A549 (cell line): ENCODE measurements around the gene CFAP70. TPM values are rescaled to one million over a fixed set of nuclear protein-coding genes. Genes with fewer than 3 reads are reported as not detected.
A peak's percentile ranks its signal among the peaks of the same experiment; 100 is the strongest.
"Not testable (repeated sequence)": the region's sequence is repeated elsewhere in the genome, so short reads cannot be mapped to it uniquely, and the experiment has no call there.

Experiments
- ATAC-seq, 2 experiments: fragments of 200-7000 bp in 1 of 2; fragments of >200 bp in 1 of 2; cut with Nextera tagmentation in 1 of 2; cut with Tn5 transposase in 1 of 2; 3 replicates each; pipeline versions ENCODE4 v1.8.0 to v1.9.1; 2018 to 2020; ENCODE audit warnings: mild to moderate bottlenecking in 1 of 2, moderate library complexity in 1 of 2
- CTCF ChIA-PET: fragments of 300-600 bp; sonication (Branson Sonifier 250); formaldehyde crosslinking; extraction: SDS; loops from one replicate; lab custom pipeline; 2021; ENCODE audit warnings: antibody characterized with exemption, inconsistent platforms; lab: Yijun Ruan, JAX
- POLR2A ChIA-PET: fragments of 350-600 bp; formaldehyde crosslinking; extraction: SDS; loops from one replicate; lab custom pipeline; 2021; ENCODE audit warnings: antibody characterized with exemption, inconsistent platforms; lab: Yijun Ruan, JAX
- DNase-seq, 2 experiments: peaks; one replicate each; pipeline versions ENCODE4 v3.0.0 to v3.0.0-alpha.2; 2011 to 2016; ENCODE audit warnings: low read depth in 1 of 2, low spot score in 1 of 2
- FAIRE-seq: peaks from 2 replicates; lab custom pipeline; 2011; peaks lifted over from hg19 to GRCh38; lab: Jason Lieb, UNC
- H3K27ac ChIP-seq, 2 experiments: fragments of >200 bp; sonication (Bioruptor Twin); formaldehyde crosslinking; 3 replicates each; pipeline ENCODE4 v1.5.1; 2016 to 2017
- H3K4me1 ChIP-seq: fragments of >200 bp; sonication (Bioruptor Twin); formaldehyde crosslinking; 3 replicates; pipeline ENCODE4 v1.6.1; 2016
- H3K4me2 ChIP-seq: fragments of >200 bp; sonication (Bioruptor Twin); formaldehyde crosslinking; 3 replicates; pipeline ENCODE4 v1.6.1; 2016
- H3K4me3 ChIP-seq: fragments of >200 bp; sonication (Bioruptor Twin); formaldehyde crosslinking; 3 replicates; pipeline ENCODE4 v1.5.1; 2016
- H3K9me3 ChIP-seq: fragments of >200 bp; sonication (Bioruptor Twin); formaldehyde crosslinking; 3 replicates; pipeline ENCODE4 v1.6.1; 2016
- CBX2 ChIP-seq: fragments of 200-600 bp; sonication (generic); IDR thresholded peaks from 2 replicates; pipeline ENCODE4 v1.6.1; 2016; ENCODE audit warnings: low read depth, mild to moderate bottlenecking, borderline replicate concordance
- CBX8 ChIP-seq: fragments of 200-600 bp; sonication (generic); IDR thresholded peaks from 2 replicates; pipeline ENCODE4 v1.6.1; 2016
- EHF ChIP-seq: fragments of 250-450 bp; sonication (Bioruptor Pico); IDR thresholded peaks from 2 replicates; pipeline ENCODE4 v1.5.0; 2020; ENCODE audit warnings: mild to moderate bottlenecking
- ESRRA ChIP-seq: fragments of 150-350 bp; IDR thresholded peaks from 2 replicates; pipeline ENCODE4 v1.6.1; 2014; ENCODE audit warnings: mild to moderate bottlenecking, low read length, borderline replicate concordance
- GATA3 ChIP-seq: IDR thresholded peaks from 2 replicates; pipeline ENCODE4 v1.6.1; 2012; ENCODE audit warnings: borderline replicate concordance
- JUN ChIP-seq, 2 experiments: fragments of >200 bp; sonication (Bioruptor Twin); formaldehyde crosslinking; IDR thresholded peaks; 2 replicates in 1 of 2; 3 replicates in 1 of 2; pipeline ENCODE4 v1.6.1; 2016 to 2017
- JUNB ChIP-seq: fragments of >200 bp; sonication (Bioruptor Twin); formaldehyde crosslinking; IDR thresholded peaks from 2 replicates; pipeline ENCODE4 v1.6.1; 2016
- MAFK ChIP-seq: fragments of 450-650 bp; IDR thresholded peaks from 2 replicates; pipeline ENCODE4 v1.6.1; 2014; ENCODE audit not compliant: partially characterized antibody
- RAD21 ChIP-seq, 2 experiments: fragments of >200 bp in 1 of 2; sonication (Bioruptor Twin) in 1 of 2; formaldehyde crosslinking in 1 of 2; IDR thresholded peaks in 1 of 2; conservative IDR thresholded peaks in 1 of 2; 2 replicates in 1 of 2; 3 replicates in 1 of 2; pipeline ENCODE4 v1.6.1; 2012 to 2018; ENCODE audit warnings: inconsistent platforms in 1 of 2
- RNF2 ChIP-seq: fragments of 200-600 bp; sonication (generic); IDR thresholded peaks from 2 replicates; pipeline ENCODE4 v1.6.1; 2016; ENCODE audit warnings: low read depth, mild to moderate bottlenecking, antibody characterized with exemption, moderate library complexity, borderline replicate concordance
- ZNF302 ChIP-seq: fragments of 250-450 bp; sonication (Bioruptor Pico); IDR thresholded peaks from 2 replicates; pipeline ENCODE4 v1.9.0; 2021; ENCODE audit warnings: inconsistent platforms, mild to moderate bottlenecking, moderate library complexity
- WGBS: methylation state at CpG from one replicate; pipeline ENCODE4 v1.1.6; 2017; ENCODE audit errors: missing lambda C conversion rate; 5-methylcytosine and 5-hydroxymethylcytosine counted together
- polyA plus RNA-seq, 4 experiments: library from polyadenylated mRNA; depleted of rRNA in 3 of 4; stranded (reverse); fragments of >200 nt; fragmentation: RNase III in 1 of 4; extraction: RNeasy Plus Mini Kit Qiagen cat#74134 plus additional on column Dnase treatment in 1 of 4; gene quantifications; 2 replicates in 3 of 4; 3 replicates in 1 of 4; pipeline ENCODE4 v1.2.3, GENCODE V29; 2011 to 2017
- TF ChIP-seq, protein P1 (sequence below): fragments of >200 bp; sonication (Bioruptor Twin); formaldehyde crosslinking; IDR thresholded peaks from 3 replicates; pipeline ENCODE4 v1.5.1; 2016
- TF ChIP-seq, protein P2 (sequence below): fragments of 250-450 bp; sonication (Bioruptor Pico); IDR thresholded peaks from 2 replicates; pipeline ENCODE4 v1.5.0; 2021; ENCODE audit warnings: mild to moderate bottlenecking, moderate library complexity, borderline replicate concordance

CFAP70 gene
- polyA plus RNA-seq, 2 of the 4 experiments (the other 2 are of a cell fraction) = 0.34 to 0.98 TPM

DNA sequence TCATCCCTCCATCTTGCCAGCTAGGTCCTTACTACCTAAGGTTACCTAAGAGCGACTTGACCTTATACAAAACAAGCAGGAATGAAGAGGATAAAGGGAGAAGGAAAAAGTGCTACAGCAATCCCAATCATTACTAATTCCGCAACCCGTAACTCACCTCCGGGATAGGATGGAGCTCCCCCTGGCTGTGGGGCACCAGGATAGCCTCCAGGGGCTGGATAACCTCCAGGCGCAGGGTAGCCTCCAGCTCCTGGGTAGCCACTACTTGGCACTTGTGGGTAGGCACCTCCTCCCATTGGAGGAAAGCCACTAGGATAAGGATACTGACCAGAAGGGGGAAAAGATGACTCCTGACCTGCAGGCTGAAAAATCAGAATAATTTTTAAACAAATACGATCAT is 39.4 kb upstream of the CFAP70 start:
- FAIRE-seq = no peak
- no peak overlapping the region for H3K4me2 ChIP-seq
- TF ChIP-seq, protein P1, sequence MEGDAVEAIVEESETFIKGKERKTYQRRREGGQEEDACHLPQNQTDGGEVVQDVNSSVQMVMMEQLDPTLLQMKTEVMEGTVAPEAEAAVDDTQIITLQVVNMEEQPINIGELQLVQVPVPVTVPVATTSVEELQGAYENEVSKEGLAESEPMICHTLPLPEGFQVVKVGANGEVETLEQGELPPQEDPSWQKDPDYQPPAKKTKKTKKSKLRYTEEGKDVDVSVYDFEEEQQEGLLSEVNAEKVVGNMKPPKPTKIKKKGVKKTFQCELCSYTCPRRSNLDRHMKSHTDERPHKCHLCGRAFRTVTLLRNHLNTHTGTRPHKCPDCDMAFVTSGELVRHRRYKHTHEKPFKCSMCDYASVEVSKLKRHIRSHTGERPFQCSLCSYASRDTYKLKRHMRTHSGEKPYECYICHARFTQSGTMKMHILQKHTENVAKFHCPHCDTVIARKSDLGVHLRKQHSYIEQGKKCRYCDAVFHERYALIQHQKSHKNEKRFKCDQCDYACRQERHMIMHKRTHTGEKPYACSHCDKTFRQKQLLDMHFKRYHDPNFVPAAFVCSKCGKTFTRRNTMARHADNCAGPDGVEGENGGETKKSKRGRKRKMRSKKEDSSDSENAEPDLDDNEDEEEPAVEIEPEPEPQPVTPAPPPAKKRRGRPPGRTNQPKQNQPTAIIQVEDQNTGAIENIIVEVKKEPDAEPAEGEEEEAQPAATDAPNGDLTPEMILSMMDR = peak; percentile 35
- TF ChIP-seq GATA3 = no peak
- TF ChIP-seq JUN (IDR thresholded peaks at IDR 0.05) = no peak
- 0 out of 5 replicates have a peak, but pooled peaks of 1 of the 2 experiments have one; percentile 14 for TF ChIP-seq RAD21 (conservative IDR thresholded peaks at IDR 0.05 in 1 of 2, IDR thresholded peaks at IDR 0.05 in 1 of 2)
- TF ChIP-seq ZNF302 = no peak
- TF ChIP-seq CBX8 = no peak
- TF ChIP-seq, all 56 proteins: peak for 2
- Histone ChIP-seq H3K4me1 (no peaks in the 10 kb centered on the region), H3K27ac (no peak overlapping the region), H3K4me3 (no peak overlapping the region), H3K9me3 (no peaks in the 10 kb centered on the region)
- POLR2A ChIA-PET = interaction anchor here (0.6 kb wide), 1 partner anchor 12 kb away, joined by 11 read pairs; no protein-coding TSS in a partner anchor
- ATAC-seq (peak; percentile 81 to 84), DNase-seq (peak; percentile 28 to 29)
- CTCF ChIA-PET = interaction anchor here (0.7 to 1.3 kb wide), 6 partner anchors 9 to 156 kb away, joined by 3 to 5 read pairs (median 4); no protein-coding TSS in a partner anchor
- WGBS = 92% methylated on average over 6 of the region's 6 CpGs

DNA sequence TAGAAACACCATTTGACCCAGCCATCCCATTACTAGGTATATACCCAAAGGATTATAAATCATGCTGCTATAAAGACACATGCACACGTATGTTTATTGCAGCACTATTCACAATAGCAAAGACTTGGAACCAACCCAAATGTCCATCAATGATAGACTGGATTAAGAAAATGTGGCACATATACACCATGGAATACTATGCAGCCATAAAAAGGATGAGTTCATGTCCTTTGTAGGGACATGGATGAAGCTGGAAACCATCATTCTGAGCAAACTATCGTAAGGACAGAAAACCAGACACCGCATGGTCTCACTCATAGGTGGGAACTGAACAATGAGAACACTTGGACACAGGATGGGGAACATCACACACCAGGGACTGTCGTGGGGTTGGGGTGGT is 35.7 kb upstream of the CFAP70 start:
- H3K4me1 ChIP-seq, H3K27ac ChIP-seq, DNase-seq, ATAC-seq, H3K9me3 ChIP-seq, FAIRE-seq, POLR2A ChIA-PET, CTCF ChIA-PET, H3K4me3 ChIP-seq, H3K4me2 ChIP-seq: not testable (repeated sequence)
- WGBS = 96% methylated on average over 3 of the region's 4 CpGs

DNA sequence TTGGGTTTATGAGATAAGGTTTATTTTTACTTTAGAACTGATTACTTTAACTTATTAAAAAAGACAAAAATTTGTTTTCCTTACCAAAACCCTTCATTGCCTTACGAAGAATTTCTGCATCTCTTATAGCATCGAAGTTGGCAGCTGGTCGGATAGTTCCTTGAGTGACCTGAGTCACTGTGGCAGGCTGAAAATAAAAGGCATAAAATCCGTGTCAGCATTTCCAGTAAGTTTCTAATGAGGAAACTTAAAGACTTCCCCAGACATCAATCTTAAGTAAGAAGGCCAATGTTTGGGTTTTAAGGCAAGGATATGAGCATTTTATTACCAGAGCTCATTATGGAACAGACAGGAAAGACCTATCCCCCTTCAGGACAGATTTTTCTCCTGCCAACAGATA is 29.6 kb upstream of the CFAP70 start:
- TF ChIP-seq EHF (CRISPR knock-in tag) (no peak), MAFK (peak; percentile 83), JUNB (no peak)
- TF ChIP-seq, protein P2, sequence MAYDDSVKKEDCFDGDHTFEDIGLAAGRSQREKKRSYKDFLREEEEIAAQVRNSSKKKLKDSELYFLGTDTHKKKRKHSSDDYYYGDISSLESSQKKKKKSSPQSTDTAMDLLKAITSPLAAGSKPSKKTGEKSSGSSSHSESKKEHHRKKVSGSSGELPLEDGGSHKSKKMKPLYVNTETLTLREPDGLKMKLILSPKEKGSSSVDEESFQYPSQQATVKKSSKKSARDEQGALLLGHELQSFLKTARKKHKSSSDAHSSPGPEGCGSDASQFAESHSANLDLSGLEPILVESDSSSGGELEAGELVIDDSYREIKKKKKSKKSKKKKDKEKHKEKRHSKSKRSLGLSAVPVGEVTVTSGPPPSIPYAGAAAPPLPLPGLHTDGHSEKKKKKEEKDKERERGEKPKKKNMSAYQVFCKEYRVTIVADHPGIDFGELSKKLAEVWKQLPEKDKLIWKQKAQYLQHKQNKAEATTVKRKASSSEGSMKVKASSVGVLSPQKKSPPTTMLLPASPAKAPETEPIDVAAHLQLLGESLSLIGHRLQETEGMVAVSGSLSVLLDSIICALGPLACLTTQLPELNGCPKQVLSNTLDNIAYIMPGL (CRISPR knock-in tag) = no peak
- ChIA-PET CTCF (no interaction called here), POLR2A (no interaction called here)
- H3K4me3 ChIP-seq = no peak overlapping the region
- no peak for FAIRE-seq
- no peak overlapping the region for H3K27ac ChIP-seq
- H3K4me2 ChIP-seq = no peak overlapping the region
- 87% methylated on average over 4 of the region's 4 CpGs for WGBS
- no peak for DNase-seq
- H3K9me3 ChIP-seq = no peaks in the 10 kb centered on the region
- H3K4me1 ChIP-seq = no peaks in the 10 kb centered on the region
- ATAC-seq = no peak

DNA sequence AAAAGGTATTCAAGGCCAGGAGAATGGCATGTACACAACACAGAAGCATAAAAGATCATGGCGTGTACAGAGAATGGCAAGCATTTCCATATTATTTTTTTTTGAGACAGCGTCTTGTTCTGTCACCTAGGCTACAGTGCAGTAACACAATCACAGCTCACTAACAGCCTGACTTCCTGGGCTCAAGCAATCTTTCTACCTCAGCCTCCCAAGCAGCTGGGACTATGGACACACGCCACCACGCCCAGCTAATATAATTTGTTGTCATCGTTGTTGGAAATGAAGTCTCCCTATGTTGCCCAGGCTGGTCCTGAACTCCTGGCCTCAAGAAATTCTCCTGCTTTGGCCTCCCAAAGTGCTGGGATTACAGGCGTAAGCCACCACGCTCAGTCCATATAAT is 27.9 kb upstream of the CFAP70 start:
- DNase-seq = no peak
- H3K4me2 ChIP-seq = no peak overlapping the region
- CTCF ChIA-PET = interaction anchor here (1.1 kb wide), 2 partner anchors 11 to 16 kb away, joined by 3 to 5 read pairs; no protein-coding TSS in a partner anchor
- no peaks in the 10 kb centered on the region for H3K4me1 ChIP-seq
- H3K27ac ChIP-seq = no peak overlapping the region
- POLR2A ChIA-PET = no interaction called here
- no peaks in the 10 kb centered on the region for H3K9me3 ChIP-seq
- no peak for FAIRE-seq
- no peak overlapping the region for H3K4me3 ChIP-seq
- TF ChIP-seq CBX2 (no peak), RNF2 (no peak), ESRRA (no peak), JUNB (no peak)
- WGBS = 94% methylated on average over 7 of the region's 7 CpGs
- ATAC-seq = no peak
